HCT116 (cell line): ENCODE measurements around the gene GRAPL. TPM values are rescaled to one million over a fixed set of nuclear protein-coding genes. Genes with fewer than 3 reads are reported as not detected.
"Not testable (repeated sequence)": the region's sequence is repeated elsewhere in the genome, so short reads cannot be mapped to it uniquely, and the experiment has no call there.

Experiments used
- ATAC-seq: fragments of 200-7000 bp; cut with Tn5 transposase; 2 replicates; pipeline ENCODE4 v1.9.1; 2020; ENCODE audit warnings: mild to moderate bottlenecking, moderate library complexity
- BruUV-seq: library from RNA; stranded (reverse); fragments of 400-500 nt; replicated peaks from 2 replicates; lab custom pipeline; 2021; lab: Mats Ljungman, UMichigan
- CTCF ChIA-PET: fragments of 300-600 bp; sonication (Branson Sonifier 250); formaldehyde crosslinking; loops from one replicate; lab custom pipeline; 2021; ENCODE audit warnings: antibody characterized with exemption; lab: Charles Lee
- POLR2A ChIA-PET: fragments of 300-600, 350-600 bp; sonication (Branson Sonifier 250); formaldehyde crosslinking; loops from one replicate; lab custom pipeline; 2021; ENCODE audit warnings: antibody characterized with exemption; lab: Charles Lee
- RAD21 ChIA-PET, 2 experiments: fragments of 300-600 bp; sonication (Branson Sonifier 250); formaldehyde crosslinking; loops; one replicate each; lab custom pipeline; 2023; ENCODE audit warnings: low total read pairs in 2 of 2; ENCODE audit not compliant: uncharacterized antibody in 2 of 2, unreplicated experiment in 2 of 2, low non-redundant PET in 1 of 2; lab: Charles Lee
- DNase-seq: peaks from one replicate; pipeline ENCODE4 v3.0.0-alpha.2; 2010; ENCODE audit warnings: low read depth, low spot score
- H2AFZ ChIP-seq: fragments of 200-600 bp; shearing (Covaris generic), sonication (generic); 2 replicates; pipeline ENCODE4 v1.6.1; 2017; ENCODE audit warnings: low read depth, mixed run types, mixed read lengths, antibody characterized with exemption, low read length; ENCODE audit not compliant: poor library complexity, severe bottlenecking
- H3K27ac ChIP-seq: 2 replicates; pipeline ENCODE4 v1.5.1; 2012; ENCODE audit warnings: low read depth, low read length
- H3K27me3 ChIP-seq: fragments of 200-600 bp; sonication (generic); 2 replicates; pipeline ENCODE4 v1.6.1; 2016; ENCODE audit warnings: mixed run types, low read length, mixed read lengths; ENCODE audit not compliant: insufficient read depth
- H3K36me3 ChIP-seq, 2 experiments: fragments of 200-500 bp in 1 of 2; fragments of 200-600 bp in 1 of 2; sonication (Bioruptor generic) in 1 of 2; sonication (generic) in 1 of 2; 2 replicates each; pipeline versions ENCODE4 v1.5.1 to v1.6.1; 2014 to 2016; ENCODE audit warnings: low read length in 2 of 2, inconsistent platforms in 1 of 2, mixed read lengths in 1 of 2, mixed run types in 1 of 2; ENCODE audit not compliant: insufficient read depth in 2 of 2, control insufficient read depth in 1 of 2
- H3K4me1 ChIP-seq, 2 experiments: fragments of 200-600 bp in 1 of 2; sonication (generic) in 1 of 2; 2 replicates each; pipeline versions ENCODE4 v1.5.1 to v1.6.1; 2012 to 2017; ENCODE audit warnings: low read length in 2 of 2, inconsistent platforms in 1 of 2, mild to moderate bottlenecking in 1 of 2, mixed read lengths in 1 of 2, mixed run types in 1 of 2, moderate library complexity in 1 of 2; ENCODE audit not compliant: insufficient read depth in 2 of 2, control insufficient read depth in 1 of 2
- H3K4me2 ChIP-seq: fragments of 200-600 bp; sonication (generic); 2 replicates; pipeline ENCODE4 v1.6.1; 2017; ENCODE audit warnings: mixed run types, low read length, mixed read lengths
- H3K4me3 ChIP-seq, 2 experiments: fragments of 200-600 bp in 1 of 2; sonication (generic) in 1 of 2; replicated peaks in 1 of 2; 2 replicates each; pipeline ENCODE4 v1.5.1; 2011 to 2016; ENCODE audit warnings: low read length in 2 of 2, control low read depth in 1 of 2, low read depth in 1 of 2, mild to moderate bottlenecking in 1 of 2, mixed read lengths in 1 of 2, mixed run types in 1 of 2
- H3K79me2 ChIP-seq: fragments of 200-600 bp; sonication (generic); 2 replicates; pipeline ENCODE4 v1.6.1; 2017; ENCODE audit warnings: mild to moderate bottlenecking, mixed run types, low read length, moderate library complexity, mixed read lengths; ENCODE audit not compliant: insufficient read depth
- H3K9ac ChIP-seq: fragments of 200-600 bp; sonication (generic); 2 replicates; pipeline ENCODE4 v1.6.1; 2016; ENCODE audit warnings: low read length, mixed read lengths
- H3K9me2 ChIP-seq: fragments of 200-600 bp; sonication (generic), shearing (Covaris generic); 2 replicates; pipeline ENCODE4 v1.6.1; 2017; ENCODE audit warnings: mixed run types, mild to moderate bottlenecking, moderate library complexity; ENCODE audit not compliant: insufficient read depth
- H3K9me3 ChIP-seq, 2 experiments: fragments of 200-500 bp in 1 of 2; fragments of 200-600 bp in 1 of 2; sonication (Bioruptor generic) in 1 of 2; sonication (generic) in 1 of 2; 2 replicates each; pipeline ENCODE4 v1.6.1; 2014 to 2017; ENCODE audit warnings: low read length in 2 of 2, mixed read lengths in 2 of 2, inconsistent platforms in 1 of 2, low read depth in 1 of 2, mild to moderate bottlenecking in 1 of 2, mixed run types in 1 of 2, moderate library complexity in 1 of 2; ENCODE audit not compliant: control insufficient read depth in 1 of 2, insufficient read depth in 1 of 2
- H4K20me1 ChIP-seq: fragments of 200-600 bp; sonication (generic), shearing (Covaris generic); 2 replicates; pipeline ENCODE4 v1.6.1; 2017; ENCODE audit warnings: mixed run types, mild to moderate bottlenecking, moderate library complexity; ENCODE audit not compliant: insufficient read depth
- intact Hi-C: fragments of 100-400 bp; cut with micrococcal nuclease; formaldehyde crosslinking; loops from 2 replicates; pipeline ENCODE4 v1.10.0; 2022
- total RNA-seq: library from RNA; stranded (reverse); gene quantifications from one replicate; pipeline ENCODE4 v1.2.1, GENCODE V29; 2021; ENCODE audit not compliant: unreplicated experiment

GRAPL gene
- total RNA-seq, 1 experiment from 2014 or later: 0.44 TPM

- BruUV-seq, DNase-seq, H3K4me3 ChIP-seq, H3K27me3 ChIP-seq, H4K20me1 ChIP-seq, POLR2A ChIA-PET, intact Hi-C loops, H3K4me1 ChIP-seq, RAD21 ChIA-PET, H2AFZ ChIP-seq, H3K36me3 ChIP-seq, H3K9ac ChIP-seq, H3K27ac ChIP-seq, H3K9me2 ChIP-seq, CTCF ChIA-PET, H3K9me3 ChIP-seq, H3K79me2 ChIP-seq: not testable (repeated sequence)
- ATAC-seq: peak; percentile 85
- 0 out of 2 replicates have a peak overlapping the region, but pooled peaks have one; percentile 28 for H3K4me2 ChIP-seq
Measured at GRCh38 chr17:19141366-19142155, 14.2 kb downstream of the GRAPL start.

- H3K4me2 ChIP-seq, H2AFZ ChIP-seq, H3K4me1 ChIP-seq, H3K36me3 ChIP-seq, H3K4me3 ChIP-seq, H3K9me2 ChIP-seq, H3K27ac ChIP-seq, H4K20me1 ChIP-seq, CTCF ChIA-PET, DNase-seq, intact Hi-C loops, BruUV-seq, H3K79me2 ChIP-seq, H3K27me3 ChIP-seq, H3K9ac ChIP-seq, RAD21 ChIA-PET, POLR2A ChIA-PET, H3K9me3 ChIP-seq: not testable (repeated sequence)
- peak; percentile 74 for ATAC-seq
Measured at GRCh38 chr17:19142419-19142818, 15.0 kb downstream of the GRAPL start.

GRCh38 chr17:19143097-19143777 is 15.8 kb downstream of the GRAPL start:
- ATAC-seq, H3K79me2 ChIP-seq, H4K20me1 ChIP-seq, BruUV-seq, H3K9me3 ChIP-seq, H3K9ac ChIP-seq, H3K4me3 ChIP-seq, H3K4me1 ChIP-seq, intact Hi-C loops, POLR2A ChIA-PET, H3K9me2 ChIP-seq, H2AFZ ChIP-seq, DNase-seq, H3K4me2 ChIP-seq, CTCF ChIA-PET, H3K27ac ChIP-seq, H3K27me3 ChIP-seq, H3K36me3 ChIP-seq, RAD21 ChIA-PET: not testable (repeated sequence)

- H3K27me3 ChIP-seq, H3K9me3 ChIP-seq, H3K36me3 ChIP-seq, H3K4me3 ChIP-seq, H3K9ac ChIP-seq, POLR2A ChIA-PET, RAD21 ChIA-PET, intact Hi-C loops, H3K4me1 ChIP-seq, H3K27ac ChIP-seq, H3K79me2 ChIP-seq, H3K9me2 ChIP-seq, BruUV-seq, H4K20me1 ChIP-seq, H2AFZ ChIP-seq, CTCF ChIA-PET, H3K4me2 ChIP-seq, DNase-seq: not testable (repeated sequence)
- peak; percentile 37; the same call in 1 of the 2 replicates for ATAC-seq
Measured at GRCh38 chr17:19144373-19144772, 17.0 kb downstream of the GRAPL start.
